HepG2 (cell line): ENCODE measurements around the gene NFX1. TPM values are rescaled to one million over a fixed set of nuclear protein-coding genes. Genes with fewer than 3 reads are reported as not detected.
A peak's percentile ranks its signal among the peaks of the same experiment; 100 is the strongest.

ENCODE experiments used
- ATAC-seq: fragments of 200-7000 bp; cut with Tn5 transposase; 3 replicates; pipeline ENCODE4 v1.9.1; 2020; ENCODE audit warnings: mild to moderate bottlenecking, moderate library complexity
- BruUV-seq: library from RNA; stranded (reverse); fragments of 400-500 nt; replicated peaks from 2 replicates; lab custom pipeline; 2021; lab: Mats Ljungman, UMichigan
- CTCF ChIA-PET: fragments of 300-600 bp; formaldehyde crosslinking; extraction: SDS; loops from one replicate; lab custom pipeline; 2021; ENCODE audit warnings: low total read pairs, inconsistent platforms, low intra/inter-chr PET ratio; lab: Yijun Ruan, JAX
- POLR2A ChIA-PET: fragments of 350-600 bp; sonication (Branson Sonifier 250); formaldehyde crosslinking; loops from one replicate; lab custom pipeline; 2020; ENCODE audit warnings: antibody characterized with exemption, inconsistent platforms; lab: Yijun Ruan, JAX
- DNase-seq: peaks from one replicate; pipeline ENCODE4 v3.0.0-alpha.2; 2015; ENCODE audit warnings: low spot score
- FAIRE-seq: peaks from 3 replicates; lab custom pipeline; 2011; peaks lifted over from hg19 to GRCh38; lab: Jason Lieb, UNC
- H2AFZ ChIP-seq: one replicate; pipeline ENCODE4 v1.6.1; 2011; ENCODE audit warnings: low read length, inconsistent platforms
- H3K27ac ChIP-seq: fragments of 300-600 bp; 3 replicates; pipeline ENCODE4 v1.8.0; 2011; ENCODE audit warnings: mixed run types, mild to moderate bottlenecking, mixed read lengths, low read length, inconsistent platforms; ENCODE audit not compliant: insufficient read depth; ENCODE audit errors: extremely low read length
- H3K27me3 ChIP-seq, 2 experiments: fragments of 200-600 bp in 1 of 2; 2 replicates in 1 of 2; 3 replicates in 1 of 2; pipeline versions ENCODE4 v1.6.0 to v1.8.0; 2011; ENCODE audit warnings: low read length in 2 of 2, mild to moderate bottlenecking in 2 of 2, moderate library complexity in 2 of 2, inconsistent platforms in 1 of 2; ENCODE audit not compliant: insufficient read depth in 2 of 2, control insufficient read depth in 1 of 2
- H3K36me3 ChIP-seq, 2 experiments: fragments of 200-600 bp in 1 of 2; replicated peaks in 1 of 2; 2 replicates in 1 of 2; 3 replicates in 1 of 2; pipeline versions ENCODE4 v1.5.1 to v1.8.0; 2011; ENCODE audit warnings: low read length in 2 of 2, inconsistent platforms in 1 of 2; ENCODE audit not compliant: insufficient read depth in 2 of 2, control insufficient read depth in 1 of 2
- H3K4me1 ChIP-seq: 2 replicates; pipeline ENCODE4 v1.5.1; 2012; ENCODE audit warnings: low read length, inconsistent platforms; ENCODE audit not compliant: insufficient read depth
- H3K4me2 ChIP-seq: 2 replicates; pipeline ENCODE4 v1.6.0; 2011; ENCODE audit warnings: low read depth, low read length, inconsistent platforms
- H3K4me3 ChIP-seq, 3 experiments: fragments of 200-600 bp in 1 of 3; sonication (generic), shearing (Covaris generic) in 1 of 3; replicated peaks in 1 of 3; 2 replicates each; pipeline ENCODE4 v1.5.1; 2011 to 2016; ENCODE audit warnings: low read length in 3 of 3, inconsistent platforms in 2 of 3, low read depth in 2 of 3, mild to moderate bottlenecking in 2 of 3, control low read depth in 1 of 3, mixed read lengths in 1 of 3; ENCODE audit not compliant: insufficient read depth in 1 of 3
- H3K79me2 ChIP-seq: one replicate; pipeline ENCODE4 v1.6.1; 2011; ENCODE audit warnings: low read length, inconsistent platforms; ENCODE audit not compliant: insufficient read depth
- H3K9ac ChIP-seq: 2 replicates; pipeline ENCODE4 v1.6.0; 2011; ENCODE audit warnings: mild to moderate bottlenecking, low read depth, low read length, inconsistent platforms; ENCODE audit not compliant: insufficient read depth
- H3K9me3 ChIP-seq: 2 replicates; pipeline ENCODE4 v1.5.1; 2012; ENCODE audit warnings: mild to moderate bottlenecking, low read length
- H4K20me1 ChIP-seq: 2 replicates; pipeline ENCODE4 v1.6.0; 2011; ENCODE audit warnings: inconsistent platforms, mild to moderate bottlenecking, low read length, moderate library complexity; ENCODE audit not compliant: insufficient read depth
- AHDC1 ChIP-seq: sonication (generic); formaldehyde crosslinking; IDR thresholded peaks from 2 replicates; pipeline ENCODE4 v1.5.1; 2020; ENCODE audit warnings: mild to moderate bottlenecking, missing genetic modification reagents, borderline replicate concordance
- BORCS8-MEF2B ChIP-seq: sonication (generic); formaldehyde crosslinking; IDR thresholded peaks from 2 replicates; pipeline ENCODE4 v1.8.0; 2022; ENCODE audit warnings: mild to moderate bottlenecking, missing genetic modification reagents
- CBX5 ChIP-seq: sonication (generic); formaldehyde crosslinking; IDR thresholded peaks from 2 replicates; pipeline ENCODE4 v1.4.0; 2020; ENCODE audit warnings: missing genetic modification reagents, borderline replicate concordance
- HNF4G ChIP-seq, 2 experiments: sonication (generic) in 1 of 2; formaldehyde crosslinking in 1 of 2; IDR thresholded peaks; 2 replicates each; pipeline versions ENCODE4 v1.4.0 to v1.6.1; 2011 to 2020; ENCODE audit warnings: borderline replicate concordance in 2 of 2, low read depth in 2 of 2, mild to moderate bottlenecking in 2 of 2, low read length in 1 of 2, missing genetic modification reagents in 1 of 2, moderate library complexity in 1 of 2
- ZBTB14 ChIP-seq: sonication (generic); formaldehyde crosslinking; IDR thresholded peaks from 2 replicates; pipeline ENCODE4 v1.4.0; 2020; ENCODE audit warnings: missing genetic modification reagents
- ZBTB33 ChIP-seq: sonication (generic); formaldehyde crosslinking; IDR thresholded peaks from 2 replicates; pipeline ENCODE4 v1.4.0; 2020; ENCODE audit warnings: missing genetic modification reagents
- ZC3H13 ChIP-seq: sonication (generic); formaldehyde crosslinking; IDR thresholded peaks from 2 replicates; pipeline ENCODE4 v1.8.1; 2023; ENCODE audit warnings: mild to moderate bottlenecking, missing genetic modification reagents, moderate library complexity
- ZNF180 ChIP-seq: sonication (generic); formaldehyde crosslinking; IDR thresholded peaks from 2 replicates; pipeline ENCODE4 v1.4.0; 2020; ENCODE audit warnings: low read depth, missing genetic modification reagents, borderline replicate concordance
- ZNF335 ChIP-seq: sonication (generic); formaldehyde crosslinking; IDR thresholded peaks from 2 replicates; pipeline ENCODE4 v1.4.0; 2020; ENCODE audit warnings: missing genetic modification reagents
- ZNF567 ChIP-seq: sonication (generic); formaldehyde crosslinking; IDR thresholded peaks from 2 replicates; pipeline ENCODE4 v1.8.1; 2023; ENCODE audit warnings: mild to moderate bottlenecking, missing genetic modification reagents, borderline replicate concordance
- ZNF597 ChIP-seq: sonication (generic); formaldehyde crosslinking; IDR thresholded peaks from 2 replicates; pipeline ENCODE4 v1.5.0; 2020; ENCODE audit warnings: missing genetic modification reagents
- ZNF7 ChIP-seq: IDR thresholded peaks from 2 replicates; pipeline ENCODE4 v1.6.1; 2016; ENCODE audit warnings: missing biosample characterization, missing genetic modification reagents
- WGBS: methylation state at CpG from one replicate; pipeline ENCODE4 v1.1.6; 2017; ENCODE audit warnings: low lambda C conversion rate; 5-methylcytosine and 5-hydroxymethylcytosine counted together
- in situ Hi-C: cut with HindIII; loops from 2 replicates; pipeline ENCODE4 v1.10.0; 2017; ENCODE audit warnings: low pct_unique_long_range_greater_than_20kb; ENCODE audit not compliant: extremely low pct_ligation_motif_present
- intact Hi-C: fragments of 100-400 bp; cut with micrococcal nuclease; formaldehyde crosslinking; loops from one replicate; pipeline ENCODE4 v1.10.0; 2022; ENCODE audit not compliant: unreplicated experiment
- polyA plus RNA-seq, 8 experiments: library from polyadenylated mRNA; depleted of rRNA in 3 of 8; stranded (reverse) in 7 of 8; unstranded in 1 of 8; fragments of >200 nt; fragmentation: Illumina TruSeq in 4 of 8; extraction: Trizol in 4 of 8; gene quantifications; 2 replicates each; pipeline versions ENCODE4 v1.2.1 to v1.2.3, GENCODE V29; 2011 to 2016; ENCODE audit warnings: low read depth in 4 of 8, missing spikeins in 1 of 8, mixed read lengths in 1 of 8; ENCODE audit not compliant: insufficient read depth in 1 of 8
- total RNA-seq, 5 experiments: library from RNA; depleted of rRNA; stranded (reverse); fragments of >200 nt; fragmentation: Illumina TruSeq; extraction: Trizol; gene quantifications; 2 replicates each; pipeline ENCODE4 v1.2.3, GENCODE V29; 2016; ENCODE audit warnings: low read depth in 1 of 5

NFX1 gene
- total and polyA plus RNA-seq, 2 of the 13 experiments (the other 11 are each of a cell fraction or from before 2014, with no cell fraction given) = 23.9 to 27.5 TPM

- no peak for FAIRE-seq
- ChIA-PET CTCF (interaction anchor here (0.6 to 3.2 kb wide), 4 partner anchors 10 to 62 kb away, joined by 4 to 31 read pairs (median 16); no protein-coding TSS in a partner anchor), POLR2A (interaction anchor here (0.9 kb wide), 1 partner anchor 11 kb away, joined by 3 read pairs; no protein-coding TSS in a partner anchor)
- DNase-seq = no peak
- Histone ChIP-seq H3K27me3 (peaks cover 7 to 28% of the 10 kb centered on the region in 2 experiments), H3K4me3 (no peak overlapping the region), H4K20me1 (no peaks in the 10 kb centered on the region), H3K27ac (no peak overlapping the region), H2AFZ (no peak overlapping the region), H3K36me3 (no peaks in the 10 kb centered on the region), H3K4me1 (peaks cover 24% of the 10 kb centered on the region), H3K4me2 (no peak overlapping the region), H3K9me3 (no peaks in the 10 kb centered on the region), H3K79me2 (no peaks in the 10 kb centered on the region), H3K9ac (no peak overlapping the region)
- ATAC-seq = peak; percentile 70
- WGBS = 49% methylated on average over 4 of the region's 4 CpGs
- no TSS peak for BruUV-seq
- intact Hi-C loops = loop anchor here (5.0 kb wide), 1 partner anchor 112 kb away; no protein-coding TSS in a partner anchor
- in situ Hi-C loops = loop anchor here (5.0 kb wide), 1 partner anchor 42 kb away; the partner anchor contains the start of gene AQP3
- TF ChIP-seq ZC3H13 (no peak), ZNF7 (CRISPR knock-in tag) (no peak), BORCS8-MEF2B (CRISPR knock-in tag) (no peak), ZBTB14 (CRISPR knock-in tag) (no peak), AHDC1 (CRISPR knock-in tag) (no peak), ZNF597 (CRISPR knock-in tag) (no peak), ZNF335 (CRISPR knock-in tag) (no peak), ZNF180 (CRISPR knock-in tag) (no peak), ZBTB33 (no peak), ZNF567 (CRISPR knock-in tag) (no peak), HNF4G (IDR thresholded peaks at IDR 0.05; ENCODE audit: borderline replicate concordance, low read depth, low read length) (no peak), HNF4G (CRISPR knock-in tag; IDR thresholded peaks at IDR 0.05; ENCODE audit: borderline replicate concordance, low read depth) (no peak), CBX5 (CRISPR knock-in tag) (no peak)
These were observed 114.6 kb downstream of the NFX1 start for GRCh38 chr9:33404788-33405362.
